H9 (cell line): ENCODE data around the gene LRRC15. TPM values are rescaled to one million over a fixed set of nuclear protein-coding genes. Genes with fewer than 3 reads are reported as not detected.

Experiments used
- DNase-seq: peaks from one replicate; pipeline ENCODE4 v3.0.0-alpha.2; 2017
- H2AFZ ChIP-seq: one replicate; pipeline ENCODE4 v1.6.1; 2013; ENCODE audit warnings: mild to moderate bottlenecking, low read length, control low read depth, moderate library complexity
- H2AK5ac ChIP-seq: 2 replicates; pipeline ENCODE4 v1.6.1; 2013; ENCODE audit warnings: low read length, control low read depth, mixed read lengths; ENCODE audit not compliant: insufficient read length
- H2BK120ac ChIP-seq: one replicate; pipeline ENCODE4 v1.6.1; 2013; ENCODE audit warnings: low read depth, mild to moderate bottlenecking, low read length, control low read depth, inconsistent platforms; ENCODE audit not compliant: poor library complexity, severe bottlenecking
- H2BK12ac ChIP-seq: 2 replicates; pipeline ENCODE4 v1.6.1; 2013; ENCODE audit warnings: low read length, control low read depth, mixed read lengths, low read depth; ENCODE audit not compliant: insufficient read length
- H2BK15ac ChIP-seq: 2 replicates; pipeline ENCODE4 v1.6.1; 2013; ENCODE audit warnings: low read depth, low read length, control low read depth
- H2BK20ac ChIP-seq: one replicate; pipeline ENCODE4 v1.6.1; 2013; ENCODE audit warnings: low read depth, mild to moderate bottlenecking, low read length, control low read depth, inconsistent platforms; ENCODE audit not compliant: poor library complexity, severe bottlenecking
- H2BK5ac ChIP-seq: 2 replicates; pipeline ENCODE4 v1.6.1; 2013; ENCODE audit warnings: low read length, control low read depth, mixed read lengths; ENCODE audit not compliant: insufficient read length
- H3K14ac ChIP-seq: 2 replicates; pipeline ENCODE4 v1.6.1; 2013; ENCODE audit warnings: low read length, control low read depth; ENCODE audit not compliant: insufficient read depth
- H3K18ac ChIP-seq: 2 replicates; pipeline ENCODE4 v1.6.1; 2013; ENCODE audit warnings: low read depth, mild to moderate bottlenecking, mixed read lengths, low read length, control low read depth; ENCODE audit not compliant: insufficient read length
- H3K23ac ChIP-seq: 2 replicates; pipeline ENCODE4 v1.6.1; 2013; ENCODE audit warnings: low read length, control low read depth, mixed read lengths, low read depth; ENCODE audit not compliant: insufficient read length
- H3K23me2 ChIP-seq: 2 replicates; pipeline ENCODE4 v1.6.1; 2013; ENCODE audit warnings: low read depth, mild to moderate bottlenecking, mixed read lengths, low read length, control low read depth; ENCODE audit not compliant: insufficient read length, poor library complexity, severe bottlenecking
- H3K27ac ChIP-seq: 2 replicates; pipeline ENCODE4 v1.5.1; 2013; ENCODE audit warnings: low read length, control low read depth, mixed read lengths, low read depth; ENCODE audit not compliant: insufficient read length
- H3K27me3 ChIP-seq: 2 replicates; pipeline ENCODE4 v1.6.1; 2013; ENCODE audit warnings: low read length, control low read depth, inconsistent platforms; ENCODE audit not compliant: insufficient read depth
- H3K4ac ChIP-seq: 2 replicates; pipeline ENCODE4 v1.6.1; 2013; ENCODE audit warnings: low read depth, mild to moderate bottlenecking, control low read depth, inconsistent platforms, low read length, moderate library complexity
- H3K4me1 ChIP-seq: 2 replicates; pipeline ENCODE4 v1.6.1; 2013; ENCODE audit warnings: low read length, control low read depth, inconsistent platforms; ENCODE audit not compliant: insufficient read depth
- H3K4me2 ChIP-seq: 2 replicates; pipeline ENCODE4 v1.6.1; 2013; ENCODE audit warnings: low read length, control low read depth, mixed read lengths; ENCODE audit not compliant: insufficient read length, insufficient read depth
- H3K56ac ChIP-seq: 2 replicates; pipeline ENCODE4 v1.6.1; 2013; ENCODE audit warnings: low read depth, mild to moderate bottlenecking, mixed read lengths, low read length, control low read depth; ENCODE audit not compliant: insufficient read length
- H3K79me1 ChIP-seq: 2 replicates; pipeline ENCODE4 v1.6.1; 2013; ENCODE audit warnings: low read depth, mild to moderate bottlenecking, moderate library complexity, low read length, control low read depth, inconsistent platforms; ENCODE audit not compliant: insufficient read depth, poor library complexity, severe bottlenecking
- H3K79me2 ChIP-seq: 2 replicates; pipeline ENCODE4 v1.6.1; 2013; ENCODE audit warnings: low read length, control low read depth, inconsistent platforms; ENCODE audit not compliant: insufficient read depth
- H3K9ac ChIP-seq: 2 replicates; pipeline ENCODE4 v1.6.1; 2013; ENCODE audit warnings: low read length, control low read depth, mixed read lengths; ENCODE audit not compliant: insufficient read length; ENCODE audit errors: extremely low read depth
- H3K9me3 ChIP-seq: one replicate; pipeline ENCODE4 v1.6.1; 2013; ENCODE audit warnings: low read depth, low read length, inconsistent platforms; ENCODE audit not compliant: control insufficient read depth
- H3T11ph ChIP-seq: one replicate; pipeline ENCODE4 v1.6.1; 2013; ENCODE audit warnings: mild to moderate bottlenecking, low read length, control low read depth, inconsistent platforms
- H4K20me1 ChIP-seq: one replicate; pipeline ENCODE4 v1.6.1; 2013; ENCODE audit not compliant: control insufficient read depth, insufficient read length, insufficient read depth
- H4K5ac ChIP-seq: 2 replicates; pipeline ENCODE4 v1.6.1; 2013; ENCODE audit warnings: low read depth, mild to moderate bottlenecking, mixed read lengths, low read length, control low read depth; ENCODE audit not compliant: insufficient read length
- H4K8ac ChIP-seq: replicated peaks from 2 replicates; pipeline ENCODE4 v1.6.1; 2013; ENCODE audit warnings: low read length, control low read depth, mixed read lengths, low read depth; ENCODE audit not compliant: insufficient read length
- H4K91ac ChIP-seq: 2 replicates; pipeline ENCODE4 v1.6.1; 2013; ENCODE audit warnings: low read depth, mild to moderate bottlenecking, moderate library complexity, mixed read lengths, low read length, control low read depth; ENCODE audit not compliant: insufficient read length
- H3K27ac Mint-ChIP-seq, 3 experiments: 2 replicates in 2 of 3; 3 replicates in 1 of 3; pipeline ENCODE4 v1.8.0; 2020 to 2021; ENCODE audit warnings: mixed read lengths in 3 of 3, mild to moderate bottlenecking in 1 of 3, moderate library complexity in 1 of 3
- H3K27me3 Mint-ChIP-seq: 2 replicates; pipeline ENCODE4 v1.8.0; 2021; ENCODE audit warnings: low read depth, mild to moderate bottlenecking, moderate library complexity, mixed read lengths
- H3K36me3 Mint-ChIP-seq, 3 experiments: 2 replicates in 2 of 3; 3 replicates in 1 of 3; pipeline ENCODE4 v1.8.0; 2020 to 2021; ENCODE audit warnings: low read depth in 3 of 3, mixed read lengths in 3 of 3; ENCODE audit not compliant: insufficient read depth in 1 of 3
- H3K4me1 Mint-ChIP-seq, 2 experiments: 2 replicates each; pipeline ENCODE4 v1.8.0; 2020; ENCODE audit warnings: mixed read lengths in 2 of 2
- H3K4me3 Mint-ChIP-seq, 2 experiments: 2 replicates in 1 of 2; 3 replicates in 1 of 2; pipeline ENCODE4 v1.8.0; 2020 to 2021; ENCODE audit warnings: mild to moderate bottlenecking in 2 of 2, mixed read lengths in 2 of 2, moderate library complexity in 1 of 2
- H3K9me3 Mint-ChIP-seq, 2 experiments: 2 replicates in 1 of 2; 3 replicates in 1 of 2; pipeline ENCODE4 v1.8.0; 2020; ENCODE audit warnings: mild to moderate bottlenecking in 2 of 2, mixed read lengths in 2 of 2, moderate library complexity in 1 of 2
- CTCF ChIP-seq: fragments of 200-600 bp; sonication (generic); conservative IDR thresholded peaks from 3 replicates; pipeline ENCODE4 v1.8.0; 2021; ENCODE audit warnings: antibody characterized with exemption, mild to moderate bottlenecking
- WGBS: extraction: QIAGEN DNeasy Blood & Tissue Kit; methylation state at CpG from one replicate; pipeline ENCODE4 v1.1.7; 2013; ENCODE audit warnings: missing lambda C conversion rate, low lambda C conversion rate, mixed read lengths; ENCODE audit not compliant: insufficient read length; ENCODE audit errors: extremely low coverage; 5-methylcytosine and 5-hydroxymethylcytosine counted together
- total RNA-seq: library from RNA; stranded (reverse); gene quantifications from 2 replicates; pipeline ENCODE4 v1.2.1, GENCODE V29; 2021

Gene LRRC15
- total RNA-seq, 1 experiment from 2014 or later = 0.07 TPM

- H3K23ac ChIP-seq = no peak overlapping the region
- no peaks in the 10 kb centered on the region; a peak in 1 of 5 replicates for H3K9me3 Mint-ChIP-seq
- DNase-seq = peak; percentile 90
- no peak overlapping the region for H2AK5ac ChIP-seq
- H3K79me1 ChIP-seq = no peaks in the 10 kb centered on the region
- H3K4me3 Mint-ChIP-seq = peak overlapping the region; percentile 60 to 79
- H2BK15ac ChIP-seq = no peak overlapping the region
- peak overlapping the region; percentile 42 for H3K4me2 ChIP-seq
- peak overlapping the region; percentile 25; the same call in 1 of the 2 replicates for H3K14ac ChIP-seq
- no peaks in the 10 kb centered on the region; a peak in 1 of 7 replicates for H3K36me3 Mint-ChIP-seq
- H3K27me3 ChIP-seq = peaks cover 11% of the 10 kb centered on the region; the same call in 1 of the 2 replicates
- H3T11ph ChIP-seq = no peak overlapping the region
- no peak overlapping the region for H4K8ac ChIP-seq
- H2BK12ac ChIP-seq = no peak overlapping the region
- no peak overlapping the region for H4K5ac ChIP-seq
- H4K91ac ChIP-seq = no peak overlapping the region
- peaks cover 46% of the 10 kb centered on the region for H3K27me3 Mint-ChIP-seq
- no peak overlapping the region for H2BK5ac ChIP-seq
- no peaks in the 10 kb centered on the region for H3K79me2 ChIP-seq
- TF ChIP-seq CTCF = peak; percentile 100
- peaks cover 28% of the 10 kb centered on the region in 2 experiments for H3K4me1 Mint-ChIP-seq
- H2BK20ac ChIP-seq = no peak overlapping the region
- H3K27ac Mint-ChIP-seq = no peak overlapping the region
- no peaks in the 10 kb centered on the region for H4K20me1 ChIP-seq
- H3K27ac ChIP-seq = no peak overlapping the region
- no peaks in the 10 kb centered on the region for H3K4me1 ChIP-seq
- H3K18ac ChIP-seq = no peak overlapping the region
- no CpG with 5 or more reads among the region's 69 CpGs for WGBS
- no peaks in the 10 kb centered on the region for H3K9me3 ChIP-seq
- peaks cover 5% of the 10 kb centered on the region for H3K23me2 ChIP-seq
- H2AFZ ChIP-seq = no peak overlapping the region
- H3K56ac ChIP-seq = no peak overlapping the region
- H2BK120ac ChIP-seq = no peak overlapping the region
- no peak overlapping the region for H3K4ac ChIP-seq
- no peak overlapping the region for H3K9ac ChIP-seq
Observed at GRCh38 chr3:194333212-194333980, 36.1 kb downstream of the LRRC15 start.
